Measurements from ENCODE around the gene FRAS1. TPM values are rescaled to one million over a fixed set of nuclear protein-coding genes. Genes with fewer than 3 reads are reported as not detected.
"Not testable (repeated sequence)": the region's sequence is repeated elsewhere in the genome, so short reads cannot be mapped to it uniquely, and the experiment has no call there.

The FRAS1 gene
- total and polyA plus RNA-seq, 8 donors, result 4.7 to 21.5 (median 14.7) TPM

GRCh38 chr4:78484574-78484973, 427.5 kb downstream of the FRAS1 start:
- 20 to 27% methylated on average over 2 of the region's 2 CpGs for WGBS, 2 donors
- ATAC-seq (no peak), DNase-seq (no peak), FAIRE-seq (no peak)
- no peak overlapping the region for H3K27ac ChIP-seq
- TF ChIP-seq, protein P1, sequence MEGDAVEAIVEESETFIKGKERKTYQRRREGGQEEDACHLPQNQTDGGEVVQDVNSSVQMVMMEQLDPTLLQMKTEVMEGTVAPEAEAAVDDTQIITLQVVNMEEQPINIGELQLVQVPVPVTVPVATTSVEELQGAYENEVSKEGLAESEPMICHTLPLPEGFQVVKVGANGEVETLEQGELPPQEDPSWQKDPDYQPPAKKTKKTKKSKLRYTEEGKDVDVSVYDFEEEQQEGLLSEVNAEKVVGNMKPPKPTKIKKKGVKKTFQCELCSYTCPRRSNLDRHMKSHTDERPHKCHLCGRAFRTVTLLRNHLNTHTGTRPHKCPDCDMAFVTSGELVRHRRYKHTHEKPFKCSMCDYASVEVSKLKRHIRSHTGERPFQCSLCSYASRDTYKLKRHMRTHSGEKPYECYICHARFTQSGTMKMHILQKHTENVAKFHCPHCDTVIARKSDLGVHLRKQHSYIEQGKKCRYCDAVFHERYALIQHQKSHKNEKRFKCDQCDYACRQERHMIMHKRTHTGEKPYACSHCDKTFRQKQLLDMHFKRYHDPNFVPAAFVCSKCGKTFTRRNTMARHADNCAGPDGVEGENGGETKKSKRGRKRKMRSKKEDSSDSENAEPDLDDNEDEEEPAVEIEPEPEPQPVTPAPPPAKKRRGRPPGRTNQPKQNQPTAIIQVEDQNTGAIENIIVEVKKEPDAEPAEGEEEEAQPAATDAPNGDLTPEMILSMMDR (IDR thresholded peaks at IDR 0.05), result no peak
- H3K9me3 ChIP-seq, result no peaks in the 10 kb centered on the region
- H3K27me3 ChIP-seq, result no peaks in the 10 kb centered on the region
- H3K4me1 ChIP-seq, result no peaks in the 10 kb centered on the region
- H3K4me3 ChIP-seq, result no peak overlapping the region
- intact Hi-C loops (cut with DNase I), result no loop called here
- H3K36me3 ChIP-seq, result no peaks in the 10 kb centered on the region

GRCh38 chr4:78493731-78494130, 436.6 kb downstream of the FRAS1 start:
- H3K4me1 ChIP-seq, result peaks cover 0 to 11% (median 10%) of the 10 kb centered on the region in 3 donors
- H3K27me3 ChIP-seq, result no peaks in the 10 kb centered on the region
- ATAC-seq, result no peak
- no peak overlapping the region for H3K4me3 ChIP-seq
- TF ChIP-seq, protein P1 (IDR thresholded peaks at IDR 0.05), result no peak
- no peaks in the 10 kb centered on the region for H3K36me3 ChIP-seq
- intact Hi-C loops (cut with DNase I), result no loop called here
- DNase-seq, result no peak
- no peak for FAIRE-seq
- no peaks in the 10 kb centered on the region for H3K9me3 ChIP-seq
- no peak overlapping the region for H3K27ac ChIP-seq

- DNase-seq, result no peak
- 36% methylated on average over 4 of the region's 4 CpGs for whole genome bisulfite sequencing, 2 donors
- Histone ChIP-seq H3K4me1 (peaks cover 0 to 11% (median 10%) of the 10 kb centered on the region in 3 donors), H3K36me3 (no peaks in the 10 kb centered on the region), H3K9me3 (no peaks in the 10 kb centered on the region), H3K4me3 (no peak overlapping the region), H3K27me3 (no peaks in the 10 kb centered on the region), H3K27ac (peak overlapping the region in 1 of 4 donors; percentile 50)
- no peak for FAIRE-seq
- intact Hi-C loops (cut with DNase I), result no loop called here
- peak; percentile 27 to 72 (median 62) for ATAC-seq
- TF ChIP-seq, protein P1 (IDR thresholded peaks at IDR 0.05), result no peak
Observed at GRCh38 chr4:78496021-78496643, 439.0 kb downstream of the FRAS1 start.

DNA sequence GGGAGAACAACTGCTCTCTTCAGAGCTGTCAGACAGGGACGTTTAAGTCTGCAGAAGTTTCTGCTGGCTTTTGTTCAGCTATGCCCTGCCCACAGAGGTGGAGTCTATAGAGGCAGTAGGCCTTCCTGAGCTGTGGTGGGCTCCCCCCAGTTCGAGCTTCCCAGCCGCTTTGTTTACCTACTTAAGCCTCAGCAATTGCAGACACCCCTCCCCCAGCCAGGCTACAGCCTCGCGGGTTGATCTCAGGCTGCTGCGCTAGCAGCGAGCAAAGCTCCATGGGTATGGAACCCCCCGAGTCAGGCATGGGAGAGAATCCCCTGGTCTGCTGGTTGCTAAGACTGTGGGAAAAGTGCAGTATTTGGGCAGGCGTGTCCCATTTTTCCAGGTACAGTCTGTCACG, 449.1 kb downstream of the FRAS1 start:
- 62 to 79% methylated on average over 10 of the region's 10 CpGs for WGBS, 2 donors
- H3K27ac ChIP-seq; ATAC-seq; DNase-seq; H3K36me3 ChIP-seq; FAIRE-seq; H3K4me3 ChIP-seq; H3K4me1 ChIP-seq; intact Hi-C loops (cut with DNase I); H3K27me3 ChIP-seq; H3K9me3 ChIP-seq: not testable (repeated sequence)

- ATAC-seq (no peak), FAIRE-seq (no peak), DNase-seq (no peak)
- TF ChIP-seq, protein P1 (IDR thresholded peaks at IDR 0.05), result no peak
- WGBS, 2 donors, result 21 to 24% methylated on average over 2 of the region's 2 CpGs
- H3K27me3 ChIP-seq, result no peaks in the 10 kb centered on the region
- no peak overlapping the region for H3K4me3 ChIP-seq
- H3K36me3 ChIP-seq, result peaks cover 0 to 4% (median 0%) of the 10 kb centered on the region in 3 donors
- no peak overlapping the region for H3K27ac ChIP-seq
- H3K9me3 ChIP-seq, result no peaks in the 10 kb centered on the region
- peaks cover 0 to 5% (median 0%) of the 10 kb centered on the region in 3 donors for H3K4me1 ChIP-seq
- intact Hi-C loops (cut with DNase I), result no loop called here
Observed at GRCh38 chr4:78509043-78509442, 451.9 kb downstream of the FRAS1 start.

All from pancreas (tissue), 10 donors.